GM12878 (cell line): ENCODE data around the gene TSHZ1.

Experiments
- BACH1 ChIP-seq: fragments of 450-650 bp; IDR thresholded peaks from 2 replicates; pipeline ENCODE4 v1.6.1; 2017; ENCODE audit warnings: mild to moderate bottlenecking, borderline replicate concordance
- BCL11A ChIP-seq: IDR thresholded peaks from 2 replicates; pipeline ENCODE4 v1.6.1; 2011; ENCODE audit warnings: low read depth, low read length
- CEBPB ChIP-seq, 2 experiments: fragments of 150-350 bp in 1 of 2; IDR thresholded peaks; 2 replicates each; pipeline ENCODE4 v1.6.1; 2012 to 2014; ENCODE audit warnings: low read depth in 2 of 2, low read length in 2 of 2, borderline replicate concordance in 1 of 2, inconsistent platforms in 1 of 2
- CREM ChIP-seq: IDR thresholded peaks from 2 replicates; pipeline ENCODE4 v1.6.1; 2014; ENCODE audit warnings: antibody characterized with exemption, low read depth
- E4F1 ChIP-seq: fragments of 450-650 bp; IDR thresholded peaks from 2 replicates; pipeline ENCODE4 v1.6.1; 2018; ENCODE audit warnings: borderline replicate concordance, mild to moderate bottlenecking; ENCODE audit not compliant: partially characterized antibody
- IRF5 ChIP-seq: fragments of 450-650 bp; IDR thresholded peaks from 2 replicates; pipeline ENCODE4 v1.6.1; 2017; ENCODE audit warnings: borderline replicate concordance
- NFIC ChIP-seq: IDR thresholded peaks from 2 replicates; pipeline ENCODE4 v1.6.1; 2012; ENCODE audit warnings: low read depth, mild to moderate bottlenecking, inconsistent platforms, low read length, moderate library complexity
- POLR2A ChIP-seq: IDR thresholded peaks from 2 replicates; pipeline ENCODE4 v1.6.1; 2011; ENCODE audit warnings: low read depth, mild to moderate bottlenecking, low read length
- USF1 ChIP-seq: IDR thresholded peaks from 2 replicates; pipeline ENCODE4 v1.6.1; 2011; ENCODE audit warnings: borderline replicate concordance, low read depth, mild to moderate bottlenecking, moderate library complexity, mixed read lengths, low read length; ENCODE audit not compliant: insufficient read depth; ENCODE audit errors: extremely low read length
- ZSCAN29 ChIP-seq: fragments of 450-650 bp; IDR thresholded peaks from 2 replicates; pipeline ENCODE4 v1.6.1; 2017; ENCODE audit warnings: mild to moderate bottlenecking, moderate library complexity
- TF ChIP-seq, protein P1 (sequence below), 3 experiments: IDR thresholded peaks in 2 of 3; conservative IDR thresholded peaks in 1 of 3; 2 replicates each; pipeline ENCODE4 v1.5.1; 2011; ENCODE audit warnings: low read depth in 3 of 3, low read length in 3 of 3, mild to moderate bottlenecking in 3 of 3, control low read depth in 2 of 3, moderate library complexity in 2 of 3, inconsistent platforms in 1 of 3, mixed read lengths in 1 of 3; ENCODE audit not compliant: control insufficient read depth in 2 of 3, insufficient read depth in 1 of 3; ENCODE audit errors: extremely low read depth in 1 of 3

GRCh38 chr18:75230163-75231052 is 19.8 kb downstream of the TSHZ1 start:
- TF ChIP-seq POLR2A = no peak
- no peak for TF ChIP-seq ZSCAN29
- TF ChIP-seq CEBPB (IDR thresholded peaks at IDR 0.05; ENCODE audit: borderline replicate concordance in 1 of 2, low read depth in 2 of 2, low read length in 2 of 2) = no peak
- no peak for TF ChIP-seq BACH1
- TF ChIP-seq USF1 = no peak
- TF ChIP-seq IRF5 = no peak
- TF ChIP-seq, protein P1, sequence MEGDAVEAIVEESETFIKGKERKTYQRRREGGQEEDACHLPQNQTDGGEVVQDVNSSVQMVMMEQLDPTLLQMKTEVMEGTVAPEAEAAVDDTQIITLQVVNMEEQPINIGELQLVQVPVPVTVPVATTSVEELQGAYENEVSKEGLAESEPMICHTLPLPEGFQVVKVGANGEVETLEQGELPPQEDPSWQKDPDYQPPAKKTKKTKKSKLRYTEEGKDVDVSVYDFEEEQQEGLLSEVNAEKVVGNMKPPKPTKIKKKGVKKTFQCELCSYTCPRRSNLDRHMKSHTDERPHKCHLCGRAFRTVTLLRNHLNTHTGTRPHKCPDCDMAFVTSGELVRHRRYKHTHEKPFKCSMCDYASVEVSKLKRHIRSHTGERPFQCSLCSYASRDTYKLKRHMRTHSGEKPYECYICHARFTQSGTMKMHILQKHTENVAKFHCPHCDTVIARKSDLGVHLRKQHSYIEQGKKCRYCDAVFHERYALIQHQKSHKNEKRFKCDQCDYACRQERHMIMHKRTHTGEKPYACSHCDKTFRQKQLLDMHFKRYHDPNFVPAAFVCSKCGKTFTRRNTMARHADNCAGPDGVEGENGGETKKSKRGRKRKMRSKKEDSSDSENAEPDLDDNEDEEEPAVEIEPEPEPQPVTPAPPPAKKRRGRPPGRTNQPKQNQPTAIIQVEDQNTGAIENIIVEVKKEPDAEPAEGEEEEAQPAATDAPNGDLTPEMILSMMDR (IDR thresholded peaks at IDR 0.05 in 2 of 3, conservative IDR thresholded peaks at IDR 0.05 in 1 of 3; ENCODE audit: control insufficient read depth in 2 of 3, extremely low read depth in 1 of 3, insufficient read depth in 1 of 3, low read depth in 3 of 3, low read length in 3 of 3) = no peak
- TF ChIP-seq BCL11A = no peak
- TF ChIP-seq CREM = no peak
- TF ChIP-seq NFIC = no peak
- TF ChIP-seq E4F1 = no peak
